Measurements from ENCODE around the gene LPCAT4.
A peak's percentile ranks its signal among the peaks of the same experiment; 100 is the strongest.
"Not testable (repeated sequence)": the region's sequence is repeated elsewhere in the genome, so short reads cannot be mapped to it uniquely, and the experiment has no call there.

The LPCAT4 gene, protein sequence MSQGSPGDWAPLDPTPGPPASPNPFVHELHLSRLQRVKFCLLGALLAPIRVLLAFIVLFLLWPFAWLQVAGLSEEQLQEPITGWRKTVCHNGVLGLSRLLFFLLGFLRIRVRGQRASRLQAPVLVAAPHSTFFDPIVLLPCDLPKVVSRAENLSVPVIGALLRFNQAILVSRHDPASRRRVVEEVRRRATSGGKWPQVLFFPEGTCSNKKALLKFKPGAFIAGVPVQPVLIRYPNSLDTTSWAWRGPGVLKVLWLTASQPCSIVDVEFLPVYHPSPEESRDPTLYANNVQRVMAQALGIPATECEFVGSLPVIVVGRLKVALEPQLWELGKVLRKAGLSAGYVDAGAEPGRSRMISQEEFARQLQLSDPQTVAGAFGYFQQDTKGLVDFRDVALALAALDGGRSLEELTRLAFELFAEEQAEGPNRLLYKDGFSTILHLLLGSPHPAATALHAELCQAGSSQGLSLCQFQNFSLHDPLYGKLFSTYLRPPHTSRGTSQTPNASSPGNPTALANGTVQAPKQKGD

DNA sequence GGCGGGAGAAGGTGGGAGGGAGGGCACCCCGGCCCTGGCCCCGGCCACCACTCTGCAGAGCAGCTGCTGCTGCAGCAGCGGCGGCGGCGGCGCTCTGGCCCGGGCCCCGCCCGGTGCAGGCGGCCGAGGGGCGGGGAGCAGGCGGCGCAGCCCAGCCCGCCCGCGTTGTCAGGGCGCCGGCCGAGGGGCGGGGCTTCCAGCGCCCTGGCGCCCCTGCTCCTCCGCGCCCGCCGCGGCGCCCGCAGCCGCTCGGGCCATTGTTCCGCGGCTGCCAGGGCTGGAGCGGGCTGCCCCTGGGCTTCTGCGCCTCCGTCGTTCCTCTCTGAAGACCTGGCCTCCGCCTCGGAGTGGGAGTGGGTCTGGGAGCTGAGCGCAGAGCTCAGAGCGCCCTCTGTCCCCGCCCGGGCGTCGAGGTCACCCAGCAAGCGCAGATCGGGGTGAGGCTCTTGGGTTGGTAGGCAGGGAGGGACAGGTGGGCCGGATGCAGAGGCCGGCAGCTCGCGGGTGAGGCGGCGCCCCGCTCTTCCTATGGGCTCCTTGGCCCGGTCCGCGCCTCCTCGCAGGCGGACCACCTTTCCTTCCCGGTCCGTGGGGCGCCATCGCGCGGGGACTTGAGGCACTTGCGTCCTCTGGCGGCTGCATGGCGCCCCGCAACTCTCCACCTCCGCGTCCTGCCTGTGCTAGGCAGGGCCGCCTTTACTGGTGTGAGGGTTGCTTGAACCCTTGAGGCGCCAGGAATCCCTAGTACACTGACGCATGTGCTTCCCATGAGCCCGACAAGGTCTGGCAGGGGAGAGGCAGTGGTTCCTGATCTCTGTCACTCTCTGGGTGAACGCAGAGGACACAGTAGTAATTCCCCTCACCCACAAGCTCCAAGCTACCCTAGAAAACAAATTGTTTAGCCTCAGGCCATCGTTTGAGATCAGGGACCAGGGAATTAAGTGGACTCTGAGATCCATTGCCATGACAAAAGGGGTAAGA, at the start of gene LPCAT4:
TSS of gene LPCAT4 (minus strand) at position 96 of the 981 bp plus-strand sequence. CDS start 96 bp downstream, outside the sequence.
- no peak for DNase-seq (ENCODE audit: low read depth, low spot score)
- Histone ChIP-seq H3K4me3 (peak within 1 kb of the TSS; percentile 79), H3K9ac (ENCODE audit: insufficient read length) (peak within 1 kb of the TSS; percentile 98), H3K9me3 (ENCODE audit: low read depth, low read length) (no peaks in the 10 kb centered on the region), H3K36me3 (ENCODE audit: insufficient read depth, low read length) (no peaks in the 10 kb centered on the region), H3K27ac (peak within 1 kb of the TSS; percentile 94)
- no peak for TF ChIP-seq EZH2 (IDR thresholded peaks at IDR 0.05)
- TF ChIP-seq POLR2AphosphoS5 (IDR thresholded peaks at IDR 0.05; ENCODE audit: borderline replicate concordance, low read depth, low read length), result peak; percentile 94

DNA sequence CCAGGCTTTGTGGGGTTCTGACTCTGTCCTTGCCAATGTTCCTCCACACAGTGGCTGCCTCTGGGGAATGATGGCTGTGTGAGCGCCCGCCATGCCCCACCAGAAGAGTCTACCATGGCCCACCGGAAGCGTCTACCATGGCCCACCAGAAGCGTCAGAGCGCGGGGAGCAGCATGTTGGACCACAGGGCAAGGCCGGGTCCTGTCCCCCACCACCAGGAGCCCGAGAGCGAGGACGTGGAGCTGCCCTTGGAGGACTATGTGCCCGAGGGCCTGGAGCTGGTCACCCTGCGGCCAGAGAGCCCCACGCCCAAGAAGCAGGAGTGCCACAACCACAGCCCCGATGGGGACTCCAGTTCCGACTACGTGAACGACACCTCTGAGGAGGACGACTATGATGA, 42.5 kb upstream of the LPCAT4 start:
- not testable (repeated sequence) for H3K27ac ChIP-seq; DNase-seq (ENCODE audit: low read depth, low spot score); H3K9me3 ChIP-seq (ENCODE audit: low read depth, low read length); H3K36me3 ChIP-seq (ENCODE audit: insufficient read depth, low read length); H3K4me3 ChIP-seq; H3K9ac ChIP-seq (ENCODE audit: insufficient read length)

DNA sequence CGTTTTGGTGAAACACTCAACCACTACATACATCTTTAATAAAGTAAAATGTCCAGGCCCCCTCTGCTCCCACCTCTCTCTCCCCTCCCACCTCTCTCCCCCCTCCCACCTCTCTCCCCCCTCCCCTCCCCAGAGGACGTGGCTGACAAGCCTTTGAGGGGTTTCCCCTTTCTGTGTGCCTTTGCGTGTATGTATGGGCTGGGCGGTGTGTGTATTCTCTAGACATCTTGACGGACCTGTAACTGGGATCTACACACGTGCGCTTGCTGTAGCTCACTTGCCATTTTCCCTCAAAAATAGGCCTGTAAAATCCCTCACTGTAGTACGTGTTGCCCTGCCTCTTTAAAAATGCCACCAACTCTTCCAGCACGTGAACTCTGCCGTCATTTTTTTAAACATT, 42.0 kb upstream of the LPCAT4 start:
- not testable (repeated sequence) for H3K9me3 ChIP-seq (ENCODE audit: low read depth, low read length); H3K27ac ChIP-seq; DNase-seq (ENCODE audit: low read depth, low spot score); H3K36me3 ChIP-seq (ENCODE audit: insufficient read depth, low read length); H3K9ac ChIP-seq (ENCODE audit: insufficient read length); H3K4me3 ChIP-seq

DNA sequence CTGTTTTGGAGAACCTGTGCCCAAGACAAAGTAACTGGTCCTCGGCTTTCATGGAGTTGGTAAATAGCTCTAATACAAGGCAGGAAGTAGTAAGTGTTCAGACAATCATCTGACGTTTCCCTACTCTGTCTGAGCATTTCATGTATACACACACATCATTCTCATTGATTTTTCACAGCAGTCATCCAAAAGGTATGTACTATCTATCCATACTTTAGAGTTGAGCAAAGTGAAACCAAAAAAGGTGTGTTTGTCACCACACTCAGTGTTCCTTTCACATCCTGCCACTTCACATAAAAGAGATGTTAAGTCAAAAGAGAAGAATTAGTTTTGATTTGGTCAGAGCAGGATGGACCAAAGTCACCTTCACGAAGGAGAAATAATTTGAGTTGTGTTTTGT, 36.9 kb upstream of the LPCAT4 start:
- not testable (repeated sequence) for H3K27ac ChIP-seq; H3K9me3 ChIP-seq (ENCODE audit: low read depth, low read length); DNase-seq (ENCODE audit: low read depth, low spot score); H3K36me3 ChIP-seq (ENCODE audit: insufficient read depth, low read length); H3K4me3 ChIP-seq; H3K9ac ChIP-seq (ENCODE audit: insufficient read length)

DNA sequence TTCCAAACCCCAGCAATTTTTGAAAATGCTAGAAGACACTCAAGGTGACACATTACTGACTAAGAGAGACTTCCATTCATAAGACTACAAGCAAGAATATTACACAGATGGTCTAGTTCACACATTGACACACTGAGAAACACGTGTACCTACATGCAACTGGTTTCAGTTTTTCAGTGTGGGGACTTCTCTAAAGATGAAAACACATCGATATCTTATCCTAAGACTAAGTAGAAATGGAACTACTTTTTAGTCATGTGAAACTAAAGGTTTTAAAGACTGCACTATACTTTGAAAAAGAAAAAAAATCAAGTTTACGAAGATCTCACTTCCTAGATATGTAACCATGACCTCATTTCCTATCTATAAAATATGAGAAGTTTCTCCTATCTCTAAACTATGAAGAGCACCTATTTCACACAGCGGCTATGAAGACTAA, 36.2 kb upstream of the LPCAT4 start:
- not testable (repeated sequence) for H3K27ac ChIP-seq; DNase-seq (ENCODE audit: low read depth, low spot score); H3K4me3 ChIP-seq; H3K9ac ChIP-seq (ENCODE audit: insufficient read length); H3K9me3 ChIP-seq (ENCODE audit: low read depth, low read length); H3K36me3 ChIP-seq (ENCODE audit: insufficient read depth, low read length)

DNA sequence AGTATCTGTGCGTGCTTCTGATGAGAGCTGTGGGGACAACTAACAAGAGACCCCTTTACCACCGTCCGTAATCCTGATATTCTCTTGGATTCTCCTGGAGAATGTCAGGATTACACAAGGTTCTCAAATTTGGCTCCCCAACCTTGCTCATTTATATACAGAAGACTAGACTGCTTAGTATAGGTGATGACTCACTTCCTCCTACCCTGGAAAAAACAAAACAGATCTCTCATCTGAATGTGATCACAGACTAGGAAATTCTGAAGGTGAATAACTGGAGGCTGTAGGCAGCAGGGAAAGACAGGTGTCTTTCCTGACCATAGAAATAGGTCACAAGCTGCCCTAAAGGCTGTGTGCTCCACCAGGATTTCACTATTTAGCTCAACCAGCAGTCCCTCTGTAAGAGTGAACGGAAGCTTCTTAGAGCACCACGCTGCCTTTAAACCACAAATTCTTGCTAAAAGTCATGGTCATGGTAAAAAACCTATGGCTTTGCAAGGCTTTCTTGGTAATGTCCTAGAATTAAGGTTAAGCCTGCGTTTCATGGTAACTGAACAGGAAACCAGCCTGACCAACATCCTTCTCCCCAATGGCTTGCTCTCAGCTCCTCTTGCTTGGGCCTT, 30.8 kb upstream of the LPCAT4 start:
- not testable (repeated sequence) for H3K36me3 ChIP-seq (ENCODE audit: insufficient read depth, low read length); DNase-seq (ENCODE audit: low read depth, low spot score); H3K4me3 ChIP-seq; H3K9ac ChIP-seq (ENCODE audit: insufficient read length); H3K9me3 ChIP-seq (ENCODE audit: low read depth, low read length); H3K27ac ChIP-seq

DNA sequence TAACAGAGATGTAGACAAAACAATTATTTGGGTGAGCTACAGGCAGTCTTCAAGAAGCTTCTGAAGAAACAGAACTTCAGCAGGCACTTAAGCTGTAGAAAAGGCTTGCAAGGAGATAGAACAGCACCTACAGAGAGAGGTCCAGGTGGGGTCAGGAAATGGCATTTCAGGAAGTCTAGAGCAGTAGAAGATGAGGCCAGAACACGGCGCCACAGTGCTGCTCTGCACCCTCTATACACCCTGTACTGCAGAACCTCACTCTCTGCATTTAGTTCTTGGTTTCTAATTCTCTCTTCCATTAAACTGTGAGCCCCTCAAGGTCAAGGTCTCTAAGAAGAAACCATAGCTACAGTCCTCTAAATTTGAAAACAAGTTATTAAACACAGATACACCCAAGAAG, 26.0 kb upstream of the LPCAT4 start:
- not testable (repeated sequence) for DNase-seq (ENCODE audit: low read depth, low spot score); H3K36me3 ChIP-seq (ENCODE audit: insufficient read depth, low read length); H3K9me3 ChIP-seq (ENCODE audit: low read depth, low read length); H3K4me3 ChIP-seq; H3K9ac ChIP-seq (ENCODE audit: insufficient read length); H3K27ac ChIP-seq

DNA sequence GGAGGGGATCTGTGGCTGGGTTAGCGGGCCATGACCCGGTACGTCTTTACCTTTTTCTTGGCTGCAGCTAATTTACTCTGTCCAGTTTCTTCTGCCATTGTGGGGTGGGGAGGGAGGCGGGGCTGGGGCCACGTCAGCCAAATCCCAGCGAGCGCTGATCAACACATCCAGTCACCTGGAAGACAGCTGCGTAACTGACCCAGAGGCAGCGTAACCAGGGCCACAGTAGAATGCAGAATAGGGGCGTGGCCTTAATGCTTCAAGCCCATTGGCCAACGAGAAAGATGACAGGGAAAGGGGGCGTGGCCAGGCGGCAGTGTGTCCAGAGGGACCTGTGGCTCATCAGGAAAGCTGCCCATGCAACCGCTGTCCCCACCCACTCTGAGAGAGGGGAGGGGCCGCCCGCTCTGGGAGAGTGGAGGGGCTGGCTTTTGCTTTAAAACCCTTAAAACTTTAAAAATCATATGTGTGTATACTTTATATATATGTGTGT, 22.6 kb upstream of the LPCAT4 start:
- not testable (repeated sequence) for H3K9ac ChIP-seq (ENCODE audit: insufficient read length); H3K27ac ChIP-seq; H3K9me3 ChIP-seq (ENCODE audit: low read depth, low read length); H3K36me3 ChIP-seq (ENCODE audit: insufficient read depth, low read length); DNase-seq (ENCODE audit: low read depth, low spot score); H3K4me3 ChIP-seq

DNA sequence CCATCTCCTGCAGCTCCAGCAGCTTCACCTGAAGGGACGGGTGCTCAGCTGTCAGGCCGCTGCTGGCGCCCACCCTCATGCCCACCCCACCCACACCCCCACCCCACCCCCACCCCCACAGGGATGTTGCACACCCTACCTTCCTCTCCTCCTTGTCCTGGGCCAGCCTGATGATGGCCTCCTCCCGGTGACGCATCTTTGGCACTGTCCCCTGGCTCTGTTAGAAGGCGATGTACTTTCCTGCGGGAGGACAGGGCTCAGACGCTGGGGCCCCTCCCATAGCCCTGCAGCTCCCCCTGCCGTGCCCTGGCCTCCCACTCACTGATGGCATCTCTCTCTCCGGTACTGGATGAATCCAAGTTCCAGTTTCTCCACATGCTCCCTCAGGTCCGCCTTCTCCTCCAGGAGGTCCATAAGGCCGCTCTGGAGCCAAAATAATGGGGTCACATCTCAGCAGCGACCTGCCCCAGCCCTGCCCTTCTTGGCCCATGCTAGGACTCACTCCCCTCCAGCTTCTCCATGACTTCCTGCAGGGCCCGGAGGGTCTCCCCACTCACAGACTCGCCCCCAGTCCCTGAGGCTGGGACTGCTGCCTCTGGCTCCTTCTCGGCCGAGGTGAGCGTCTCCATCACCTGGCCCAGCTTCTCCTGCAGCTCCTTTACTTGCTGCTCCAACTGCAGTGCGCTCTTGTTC, 15.0 kb upstream of the LPCAT4 start:
- not testable (repeated sequence) for H3K9ac ChIP-seq (ENCODE audit: insufficient read length); H3K9me3 ChIP-seq (ENCODE audit: low read depth, low read length); H3K4me3 ChIP-seq; H3K27ac ChIP-seq; H3K36me3 ChIP-seq (ENCODE audit: insufficient read depth, low read length); DNase-seq (ENCODE audit: low read depth, low spot score)

DNA sequence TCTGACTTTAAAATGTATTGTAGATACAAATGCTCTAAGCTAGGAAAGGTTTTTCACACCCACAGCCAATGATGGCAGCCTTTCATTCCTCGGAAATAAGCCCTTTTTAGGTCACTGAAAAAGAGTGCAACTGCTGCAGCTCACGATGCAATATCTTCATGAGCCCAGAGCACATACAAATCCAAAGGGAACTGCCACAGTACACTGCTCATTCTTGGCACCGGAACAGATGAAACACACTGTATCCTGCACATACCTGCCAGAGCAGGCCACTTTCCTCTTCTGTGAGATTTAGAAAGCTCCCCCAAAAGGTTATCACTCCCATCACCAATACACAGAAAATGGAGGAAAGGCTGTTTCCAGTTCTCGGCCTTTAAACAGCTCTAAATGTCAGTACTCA, 13.5 kb upstream of the LPCAT4 start:
- not testable (repeated sequence) for H3K9ac ChIP-seq (ENCODE audit: insufficient read length)

More for the DNA sequence above, 13.5 kb upstream of the LPCAT4 start:
- H3K9me3 ChIP-seq (ENCODE audit: low read depth, low read length); H3K4me3 ChIP-seq; H3K27ac ChIP-seq; H3K36me3 ChIP-seq (ENCODE audit: insufficient read depth, low read length); DNase-seq (ENCODE audit: low read depth, low spot score): not testable (repeated sequence)
